GM23338 (cell line): Measurements from ENCODE around the gene TENT5C. TPM values are rescaled to one million over a fixed set of nuclear protein-coding genes. Genes with fewer than 3 reads are reported as not detected.

Experiments
- ATAC-seq: fragments of 200-7000 bp; cut with Tn5 transposase; 3 replicates; pipeline ENCODE4 v1.9.1; 2020
- DNase-seq: peaks from one replicate; pipeline ENCODE4 v3.0.0-alpha.2; 2015; ENCODE audit warnings: low spot score
- H2AFZ ChIP-seq: fragments of 200-600 bp; sonication (generic); 2 replicates; pipeline ENCODE4 v1.8.0; 2016; ENCODE audit warnings: antibody characterized with exemption, mild to moderate bottlenecking, moderate library complexity
- H3F3A ChIP-seq: fragments of 200-600 bp; sonication (generic); replicated peaks from 2 replicates; pipeline ENCODE4 v1.8.0; 2017; ENCODE audit warnings: antibody characterized with exemption, mixed run types, low read depth
- H3K27ac ChIP-seq: fragments of 200-600 bp; sonication (generic); 2 replicates; pipeline ENCODE4 v1.6.1; 2016; ENCODE audit warnings: low read depth
- H3K27me3 ChIP-seq: fragments of 200-600 bp; sonication (generic); 2 replicates; pipeline ENCODE4 v1.8.0; 2016; ENCODE audit warnings: mild to moderate bottlenecking, mixed run types, moderate library complexity; ENCODE audit not compliant: insufficient read depth
- H3K36me3 ChIP-seq: fragments of 200-600 bp; sonication (generic); 2 replicates; pipeline ENCODE4 v1.8.0; 2016; ENCODE audit warnings: mild to moderate bottlenecking; ENCODE audit not compliant: insufficient read depth
- H3K4me1 ChIP-seq: fragments of 200-600 bp; sonication (generic); 2 replicates; pipeline ENCODE4 v1.8.0; 2016; ENCODE audit warnings: mild to moderate bottlenecking, moderate library complexity; ENCODE audit not compliant: insufficient read depth
- H3K4me2 ChIP-seq: fragments of 200-600 bp; sonication (generic); 2 replicates; pipeline ENCODE4 v1.7.1; 2017; ENCODE audit warnings: mixed run types
- H3K4me3 ChIP-seq: fragments of 200-600 bp; sonication (generic); 2 replicates; pipeline ENCODE4 v1.6.1; 2016; ENCODE audit warnings: mixed run types
- H3K79me2 ChIP-seq: fragments of 200-600 bp; sonication (generic); replicated peaks from 2 replicates; pipeline ENCODE4 v1.8.0; 2017; ENCODE audit warnings: mild to moderate bottlenecking; ENCODE audit not compliant: insufficient read depth
- H3K9me2 ChIP-seq: fragments of 200-600 bp; sonication (generic); 2 replicates; pipeline ENCODE4 v1.8.0; 2017; ENCODE audit not compliant: insufficient read depth
- H4K20me1 ChIP-seq: fragments of 200-600 bp; sonication (generic); replicated peaks from 2 replicates; pipeline ENCODE4 v1.8.0; 2017; ENCODE audit warnings: mild to moderate bottlenecking; ENCODE audit not compliant: insufficient read depth
- H3K27ac Mint-ChIP-seq: 2 replicates; pipeline ENCODE4 v1.8.0; 2020; ENCODE audit warnings: inconsistent platforms, mild to moderate bottlenecking, moderate library complexity, mixed read lengths
- H3K27me3 Mint-ChIP-seq: 3 replicates; pipeline ENCODE4 v1.8.0; 2022; ENCODE audit warnings: low read depth, mild to moderate bottlenecking, moderate library complexity, mixed read lengths, inconsistent platforms; ENCODE audit not compliant: insufficient read depth, poor library complexity
- H3K36me3 Mint-ChIP-seq: 3 replicates; pipeline ENCODE4 v1.8.0; 2021; ENCODE audit warnings: low read depth, mild to moderate bottlenecking, inconsistent platforms, moderate library complexity, mixed read lengths
- H3K4me1 Mint-ChIP-seq: 3 replicates; pipeline ENCODE4 v1.8.0; 2020; ENCODE audit warnings: mild to moderate bottlenecking, inconsistent platforms, mixed read lengths
- H3K4me3 Mint-ChIP-seq: 3 replicates; pipeline ENCODE4 v1.8.0; 2021; ENCODE audit warnings: moderate library complexity, mild to moderate bottlenecking, inconsistent platforms, mixed read lengths
- H3K9me3 Mint-ChIP-seq: 3 replicates; pipeline ENCODE4 v1.8.0; 2020; ENCODE audit warnings: moderate library complexity, mild to moderate bottlenecking, inconsistent platforms, mixed read lengths
- ETS1 ChIP-seq: IDR thresholded peaks from 2 replicates; pipeline ENCODE4 v1.6.1; 2016; ENCODE audit warnings: antibody characterized with exemption
- EZH2phosphoT487 ChIP-seq: fragments of 200-600 bp; sonication (generic); IDR thresholded peaks from one replicate; pipeline ENCODE4 v1.8.1; 2018; ENCODE audit warnings: antibody characterized with exemption; ENCODE audit not compliant: unreplicated experiment
- NANOG ChIP-seq: IDR thresholded peaks from 2 replicates; pipeline ENCODE4 v1.6.1; 2016; ENCODE audit warnings: antibody characterized with exemption, borderline replicate concordance
- POLR2AphosphoS5 ChIP-seq: IDR thresholded peaks from 2 replicates; pipeline ENCODE4 v1.6.1; 2016; ENCODE audit warnings: antibody characterized with exemption, low read depth
- REST ChIP-seq: IDR thresholded peaks from one replicate; pipeline ENCODE4 v1.6.1; 2018; ENCODE audit warnings: antibody characterized with exemption; ENCODE audit not compliant: unreplicated experiment
- ZNF114 ChIP-seq: fragments of 250-450 bp; sonication (Bioruptor Pico); IDR thresholded peaks from 2 replicates; pipeline ENCODE4 v1.5.0; 2020; ENCODE audit warnings: mild to moderate bottlenecking, moderate library complexity
- ZNF331 ChIP-seq: fragments of 250-450 bp; sonication (Bioruptor Pico); IDR thresholded peaks from 2 replicates; pipeline ENCODE4 v1.5.0; 2020; ENCODE audit warnings: low read depth, mild to moderate bottlenecking, moderate library complexity
- polyA plus RNA-seq: library from polyadenylated mRNA; unstranded; fragments of >200 nt; fragmentation: Nextera tagmentation; extraction: Ambion mirVana; gene quantifications from 2 replicates; pipeline ENCODE4 v1.2.1, GENCODE V29; 2016
- total RNA-seq: library from RNA; depleted of rRNA; stranded (reverse); fragments of >200 nt; shearing (Covaris generic); gene quantifications from 2 replicates; pipeline ENCODE4 v1.2.3, GENCODE V29; 2014
- TF ChIP-seq, protein P1 (sequence below): fragments of 250-450 bp; sonication (Bioruptor Pico); IDR thresholded peaks from 2 replicates; pipeline ENCODE4 v1.5.0; 2020; ENCODE audit warnings: mild to moderate bottlenecking, moderate library complexity
- TF ChIP-seq, protein P2 (sequence below), 2 experiments: fragments of 200-600 bp in 1 of 2; sonication (generic) in 1 of 2; conservative IDR thresholded peaks; 2 replicates each; pipeline versions ENCODE4 v1.5.1 to v1.6.1; 2016 to 2017; ENCODE audit warnings: antibody characterized with exemption in 2 of 2, low read depth in 2 of 2, mild to moderate bottlenecking in 2 of 2, moderate library complexity in 1 of 2

The TENT5C gene
- total and polyA plus RNA-seq, 2 experiments from 2014 or later, result 0.23 to 0.80 TPM

GRCh38 chr1:117572546-117572945, 33.3 kb upstream of the TENT5C start:
- no peak overlapping the region for H3K27ac ChIP-seq
- ATAC-seq (no peak), DNase-seq (no peak)
- no peaks in the 10 kb centered on the region for H3K79me2 ChIP-seq
- no peaks in the 10 kb centered on the region for H4K20me1 ChIP-seq
- TF ChIP-seq REST, result no peak
- TF ChIP-seq, protein P1, sequence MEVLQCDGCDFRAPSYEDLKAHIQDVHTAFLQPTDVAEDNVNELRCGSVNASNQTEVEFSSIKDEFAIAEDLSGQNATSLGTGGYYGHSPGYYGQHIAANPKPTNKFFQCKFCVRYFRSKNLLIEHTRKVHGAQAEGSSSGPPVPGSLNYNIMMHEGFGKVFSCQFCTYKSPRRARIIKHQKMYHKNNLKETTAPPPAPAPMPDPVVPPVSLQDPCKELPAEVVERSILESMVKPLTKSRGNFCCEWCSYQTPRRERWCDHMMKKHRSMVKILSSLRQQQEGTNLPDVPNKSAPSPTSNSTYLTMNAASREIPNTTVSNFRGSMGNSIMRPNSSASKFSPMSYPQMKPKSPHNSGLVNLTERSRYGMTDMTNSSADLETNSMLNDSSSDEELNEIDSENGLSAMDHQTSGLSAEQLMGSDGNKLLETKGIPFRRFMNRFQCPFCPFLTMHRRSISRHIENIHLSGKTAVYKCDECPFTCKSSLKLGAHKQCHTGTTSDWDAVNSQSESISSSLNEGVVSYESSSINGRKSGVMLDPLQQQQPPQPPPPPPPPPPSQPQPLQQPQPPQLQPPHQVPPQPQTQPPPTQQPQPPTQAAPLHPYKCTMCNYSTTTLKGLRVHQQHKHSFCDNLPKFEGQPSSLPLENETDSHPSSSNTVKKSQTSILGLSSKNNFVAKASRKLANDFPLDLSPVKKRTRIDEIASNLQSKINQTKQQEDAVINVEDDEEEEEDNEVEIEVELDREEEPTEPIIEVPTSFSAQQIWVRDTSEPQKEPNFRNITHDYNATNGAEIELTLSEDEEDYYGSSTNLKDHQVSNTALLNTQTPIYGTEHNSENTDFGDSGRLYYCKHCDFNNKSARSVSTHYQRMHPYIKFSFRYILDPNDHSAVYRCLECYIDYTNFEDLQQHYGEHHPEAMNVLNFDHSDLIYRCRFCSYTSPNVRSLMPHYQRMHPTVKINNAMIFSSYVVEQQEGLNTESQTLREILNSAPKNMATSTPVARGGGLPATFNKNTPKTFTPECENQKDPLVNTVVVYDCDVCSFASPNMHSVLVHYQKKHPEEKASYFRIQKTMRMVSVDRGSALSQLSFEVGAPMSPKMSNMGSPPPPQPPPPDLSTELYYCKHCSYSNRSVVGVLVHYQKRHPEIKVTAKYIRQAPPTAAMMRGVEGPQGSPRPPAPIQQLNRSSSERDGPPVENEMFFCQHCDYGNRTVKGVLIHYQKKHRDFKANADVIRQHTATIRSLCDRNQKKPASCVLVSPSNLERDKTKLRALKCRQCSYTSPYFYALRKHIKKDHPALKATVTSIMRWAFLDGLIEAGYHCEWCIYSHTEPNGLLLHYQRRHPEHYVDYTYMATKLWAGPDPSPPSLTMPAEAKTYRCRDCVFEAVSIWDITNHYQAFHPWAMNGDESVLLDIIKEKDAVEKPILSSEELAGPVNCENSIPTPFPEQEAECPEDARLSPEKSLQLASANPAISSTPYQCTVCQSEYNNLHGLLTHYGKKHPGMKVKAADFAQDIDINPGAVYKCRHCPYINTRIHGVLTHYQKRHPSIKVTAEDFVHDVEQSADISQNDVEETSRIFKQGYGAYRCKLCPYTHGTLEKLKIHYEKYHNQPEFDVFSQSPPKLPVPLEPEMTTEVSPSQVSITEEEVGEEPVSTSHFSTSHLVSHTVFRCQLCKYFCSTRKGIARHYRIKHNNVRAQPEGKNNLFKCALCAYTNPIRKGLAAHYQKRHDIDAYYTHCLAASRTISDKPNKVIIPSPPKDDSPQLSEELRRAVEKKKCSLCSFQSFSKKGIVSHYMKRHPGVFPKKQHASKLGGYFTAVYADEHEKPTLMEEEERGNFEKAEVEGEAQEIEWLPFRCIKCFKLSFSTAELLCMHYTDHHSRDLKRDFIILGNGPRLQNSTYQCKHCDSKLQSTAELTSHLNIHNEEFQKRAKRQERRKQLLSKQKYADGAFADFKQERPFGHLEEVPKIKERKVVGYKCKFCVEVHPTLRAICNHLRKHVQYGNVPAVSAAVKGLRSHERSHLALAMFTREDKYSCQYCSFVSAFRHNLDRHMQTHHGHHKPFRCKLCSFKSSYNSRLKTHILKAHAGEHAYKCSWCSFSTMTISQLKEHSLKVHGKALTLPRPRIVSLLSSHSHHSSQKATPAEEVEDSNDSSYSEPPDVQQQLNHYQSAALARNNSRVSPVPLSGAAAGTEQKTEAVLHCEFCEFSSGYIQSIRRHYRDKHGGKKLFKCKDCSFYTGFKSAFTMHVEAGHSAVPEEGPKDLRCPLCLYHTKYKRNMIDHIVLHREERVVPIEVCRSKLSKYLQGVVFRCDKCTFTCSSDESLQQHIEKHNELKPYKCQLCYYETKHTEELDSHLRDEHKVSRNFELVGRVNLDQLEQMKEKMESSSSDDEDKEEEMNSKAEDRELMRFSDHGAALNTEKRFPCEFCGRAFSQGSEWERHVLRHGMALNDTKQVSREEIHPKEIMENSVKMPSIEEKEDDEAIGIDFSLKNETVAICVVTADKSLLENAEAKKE (CRISPR knock-in tag), result no peak
- no peak for TF ChIP-seq EZH2phosphoT487
- TF ChIP-seq ETS1, result no peak
- TF ChIP-seq, protein P2, sequence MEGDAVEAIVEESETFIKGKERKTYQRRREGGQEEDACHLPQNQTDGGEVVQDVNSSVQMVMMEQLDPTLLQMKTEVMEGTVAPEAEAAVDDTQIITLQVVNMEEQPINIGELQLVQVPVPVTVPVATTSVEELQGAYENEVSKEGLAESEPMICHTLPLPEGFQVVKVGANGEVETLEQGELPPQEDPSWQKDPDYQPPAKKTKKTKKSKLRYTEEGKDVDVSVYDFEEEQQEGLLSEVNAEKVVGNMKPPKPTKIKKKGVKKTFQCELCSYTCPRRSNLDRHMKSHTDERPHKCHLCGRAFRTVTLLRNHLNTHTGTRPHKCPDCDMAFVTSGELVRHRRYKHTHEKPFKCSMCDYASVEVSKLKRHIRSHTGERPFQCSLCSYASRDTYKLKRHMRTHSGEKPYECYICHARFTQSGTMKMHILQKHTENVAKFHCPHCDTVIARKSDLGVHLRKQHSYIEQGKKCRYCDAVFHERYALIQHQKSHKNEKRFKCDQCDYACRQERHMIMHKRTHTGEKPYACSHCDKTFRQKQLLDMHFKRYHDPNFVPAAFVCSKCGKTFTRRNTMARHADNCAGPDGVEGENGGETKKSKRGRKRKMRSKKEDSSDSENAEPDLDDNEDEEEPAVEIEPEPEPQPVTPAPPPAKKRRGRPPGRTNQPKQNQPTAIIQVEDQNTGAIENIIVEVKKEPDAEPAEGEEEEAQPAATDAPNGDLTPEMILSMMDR (conservative IDR thresholded peaks at IDR 0.05; ENCODE audit: low read depth in 2 of 2), result no peak
- no peak for TF ChIP-seq ZNF331 (CRISPR knock-in tag)
- TF ChIP-seq ZNF114 (CRISPR knock-in tag), result no peak
- no peak for TF ChIP-seq NANOG
- no peak for TF ChIP-seq POLR2AphosphoS5
- no peaks in the 10 kb centered on the region for H3K36me3 ChIP-seq
- H2AFZ ChIP-seq, result no peak overlapping the region
- H3K27me3 Mint-ChIP-seq, result peaks cover 5% of the 10 kb centered on the region
- peaks cover 9% of the 10 kb centered on the region for H3K4me1 Mint-ChIP-seq
- no peaks in the 10 kb centered on the region for H3K9me2 ChIP-seq
- H3K4me2 ChIP-seq, result no peak overlapping the region
- H3K4me1 ChIP-seq, result peaks cover 4% of the 10 kb centered on the region; the same call in 1 of the 2 replicates
- no peaks in the 10 kb centered on the region for H3K9me3 Mint-ChIP-seq
- H3F3A ChIP-seq, result no peaks in the 10 kb centered on the region
- no peaks in the 10 kb centered on the region for H3K36me3 Mint-ChIP-seq
- H3K4me3 ChIP-seq, result no peak overlapping the region
- no peak overlapping the region for H3K4me3 Mint-ChIP-seq
- H3K27me3 ChIP-seq, result no peaks in the 10 kb centered on the region
- no peak overlapping the region for H3K27ac Mint-ChIP-seq
